ENCODE data around the gene CDH22.
A peak's percentile ranks its signal among the peaks of the same experiment; 100 is the strongest.

The CDH22 gene

GRCh38 chr20:46214824-46215488, 93.3 kb downstream of the CDH22 start:
- no peak for DNase-seq (ENCODE audit: low read depth in 1 of 2, low spot score in 1 of 2)
- TF ChIP-seq JUND (IDR thresholded peaks at IDR 0.05; ENCODE audit: low read depth): no peak
- in situ Hi-C loops (cut with HindIII; ENCODE audit: low pct_unique_long_range_greater_than_20kb, low sequenced_read_pairs): no loop called here

- in situ Hi-C loops (cut with HindIII; ENCODE audit: low pct_unique_long_range_greater_than_20kb, low sequenced_read_pairs): no loop called here
- DNase-seq (ENCODE audit: low read depth in 1 of 2, low spot score in 1 of 2): no peak
These were observed 94.1 kb downstream of the CDH22 start for GRCh38 chr20:46213946-46214823.

GRCh38 chr20:46212876-46213275, 95.4 kb downstream of the CDH22 start:
- TF ChIP-seq JUND (IDR thresholded peaks at IDR 0.05; ENCODE audit: low read depth): no peak
- DNase-seq (ENCODE audit: low read depth in 1 of 2, low spot score in 1 of 2): no peak
- in situ Hi-C loops (cut with HindIII; ENCODE audit: low pct_unique_long_range_greater_than_20kb, low sequenced_read_pairs): no loop called here

More at GRCh38 chr20:46213946-46214823, 94.1 kb downstream of the CDH22 start:
- TF ChIP-seq JUND (IDR thresholded peaks at IDR 0.05; ENCODE audit: low read depth): no peak

- no peak for TF ChIP-seq JUND (IDR thresholded peaks at IDR 0.05; ENCODE audit: low read depth)
- DNase-seq (ENCODE audit: low read depth in 1 of 2, low spot score in 1 of 2): no peak
- in situ Hi-C loops (cut with HindIII; ENCODE audit: low pct_unique_long_range_greater_than_20kb, low sequenced_read_pairs): no loop called here
These were observed 96.0 kb downstream of the CDH22 start for GRCh38 chr20:46212252-46212651.

GRCh38 chr20:46211331-46211722, 97.0 kb downstream of the CDH22 start:
- in situ Hi-C loops (cut with HindIII; ENCODE audit: low pct_unique_long_range_greater_than_20kb, low sequenced_read_pairs): no loop called here
- DNase-seq (ENCODE audit: low read depth in 1 of 2, low spot score in 1 of 2): no peak
- no peak for TF ChIP-seq JUND (IDR thresholded peaks at IDR 0.05; ENCODE audit: low read depth)

- TF ChIP-seq JUND (IDR thresholded peaks at IDR 0.05; ENCODE audit: low read depth): no peak
- in situ Hi-C loops (cut with HindIII; ENCODE audit: low pct_unique_long_range_greater_than_20kb, low sequenced_read_pairs): no loop called here
- no peak for DNase-seq (ENCODE audit: low read depth in 1 of 2, low spot score in 1 of 2)
These were observed 97.5 kb downstream of the CDH22 start for GRCh38 chr20:46210672-46211330.

- no peak for TF ChIP-seq JUND (IDR thresholded peaks at IDR 0.05; ENCODE audit: low read depth)
- in situ Hi-C loops (cut with HindIII; ENCODE audit: low pct_unique_long_range_greater_than_20kb, low sequenced_read_pairs): no loop called here
- no peak for DNase-seq (ENCODE audit: low read depth in 1 of 2, low spot score in 1 of 2)
These were observed 98.2 kb downstream of the CDH22 start for GRCh38 chr20:46209930-46210671.

GRCh38 chr20:46207793-46208192, 100.5 kb downstream of the CDH22 start:
- TF ChIP-seq JUND (IDR thresholded peaks at IDR 0.05; ENCODE audit: low read depth): no peak
- in situ Hi-C loops (cut with HindIII; ENCODE audit: low pct_unique_long_range_greater_than_20kb, low sequenced_read_pairs): no loop called here
- no peak for DNase-seq (ENCODE audit: low read depth in 1 of 2, low spot score in 1 of 2)

- no peak for TF ChIP-seq JUND (IDR thresholded peaks at IDR 0.05; ENCODE audit: low read depth)
- in situ Hi-C loops (cut with HindIII; ENCODE audit: low pct_unique_long_range_greater_than_20kb, low sequenced_read_pairs): no loop called here
- peak in 1 of 2 experiments; percentile 39 for DNase-seq (ENCODE audit: low read depth in 1 of 2, low spot score in 1 of 2)
These were observed 101.2 kb downstream of the CDH22 start for GRCh38 chr20:46206992-46207549.

- no peak for TF ChIP-seq JUND (IDR thresholded peaks at IDR 0.05; ENCODE audit: low read depth)
- peak in 1 of 2 experiments; percentile 61 for DNase-seq (ENCODE audit: low read depth in 1 of 2, low spot score in 1 of 2)
- in situ Hi-C loops (cut with HindIII; ENCODE audit: low pct_unique_long_range_greater_than_20kb, low sequenced_read_pairs): no loop called here
These were observed 102.3 kb downstream of the CDH22 start for GRCh38 chr20:46206025-46206424.

- no peak for DNase-seq (ENCODE audit: low read depth in 1 of 2, low spot score in 1 of 2)
- TF ChIP-seq JUND (IDR thresholded peaks at IDR 0.05; ENCODE audit: low read depth): no peak
- in situ Hi-C loops (cut with HindIII; ENCODE audit: low pct_unique_long_range_greater_than_20kb, low sequenced_read_pairs): no loop called here
These were observed 102.9 kb downstream of the CDH22 start for GRCh38 chr20:46205349-46205748.

- in situ Hi-C loops (cut with HindIII; ENCODE audit: low pct_unique_long_range_greater_than_20kb, low sequenced_read_pairs): no loop called here
- TF ChIP-seq JUND (IDR thresholded peaks at IDR 0.05; ENCODE audit: low read depth): no peak
- DNase-seq (ENCODE audit: low read depth in 1 of 2, low spot score in 1 of 2): no peak
These were observed 103.6 kb downstream of the CDH22 start for GRCh38 chr20:46204594-46205186.

Data from T47D (cell line).